Natural killer cell (primary cell): ENCODE measurements around the gene CAMK1. TPM values are rescaled to one million over a fixed set of nuclear protein-coding genes. Genes with fewer than 3 reads are reported as not detected.

Experiments used
- total RNA-seq, 4 donors: library from RNA; stranded (reverse); fragments of 120-200 nt in 1 of 4; gene quantifications; one replicate each; pipeline versions ENCODE4 v1.2.3 to v1.2.4, GENCODE V29; 2013 to 2022

The CAMK1 gene
- total RNA-seq, 3 donors from 2014 or later (not counting 1 experiment from before 2014, with no cell fraction given), result 7.4 to 20.4 (median 8.7) TPM

Other genes with a start within 250 kb of the CAMK1 start
- not detected for gene LHFPL4, start 216.1 kb downstream of the CAMK1 start, total RNA-seq
- 100 to 1,000 TPM in 2 of 3 donors, 10 to 100 TPM in 1; 99.4 to 127 (median 100) TPM for gene MTMR14, start 120.4 kb downstream of the CAMK1 start, total RNA-seq
- under 1 TPM in 2 of 3 donors, not detected in 1; 0.43 to 0.49 TPM for gene CPNE9, start 66.1 kb downstream of the CAMK1 start, total RNA-seq
- gene BRPF1, start 38.2 kb downstream of the CAMK1 start, total RNA-seq, result 10 to 100 TPM; 45.1 to 72.1 (median 66.5) TPM
- gene OGG1, start 20.0 kb downstream of the CAMK1 start, total RNA-seq, result 10 to 100 TPM; 33.4 to 52.1 (median 34.7) TPM
- 10 to 100 TPM; 59.2 to 73.7 (median 69.2) TPM for gene TADA3, start 22.5 kb upstream of the CAMK1 start, total RNA-seq
- 100 to 1,000 TPM; 282 to 288 (median 285) TPM for gene ARPC4, start 23.1 kb upstream of the CAMK1 start, total RNA-seq
- gene TTLL3, start 40.3 kb upstream of the CAMK1 start, total RNA-seq, result 100 to 1,000 TPM; 133 to 137 (median 136) TPM
- 10 to 100 TPM; 27.5 to 43.9 (median 30.9) TPM for gene RPUSD3, start 74.1 kb upstream of the CAMK1 start, total RNA-seq
- gene CIDEC, start 110.3 kb upstream of the CAMK1 start, total RNA-seq, result not detected
- gene JAGN1, start 120.7 kb upstream of the CAMK1 start, total RNA-seq, result 10 to 100 TPM; 15.4 to 16.6 (median 15.5) TPM
- gene IL17RE, start 132.9 kb upstream of the CAMK1 start, total RNA-seq, result 1 to 10 TPM in 2 of 3 donors, under 1 TPM in 1; 0.28 to 2.5 (median 1.5) TPM
- gene IL17RC, start 147.2 kb upstream of the CAMK1 start, total RNA-seq, result 1 to 10 TPM in 2 of 3 donors, under 1 TPM in 1; 0.77 to 1.5 (median 1.2) TPM
- gene CRELD1, start 163.9 kb upstream of the CAMK1 start, total RNA-seq, result 10 to 100 TPM; 29.1 to 35.6 (median 32.9) TPM
- gene PRRT3, start 182.5 kb upstream of the CAMK1 start, total RNA-seq, result 1 to 10 TPM; 2.2 to 5.1 (median 4.8) TPM
- 10 to 100 TPM; 48.5 to 50.4 (median 49.2) TPM for gene EMC3, start 216.9 kb upstream of the CAMK1 start, total RNA-seq